ENCODE results near the gene ENAH. TPM values are rescaled to one million over a fixed set of nuclear protein-coding genes. Genes with fewer than 3 reads are reported as not detected.

Gene ENAH
- total RNA-seq, 2 experiments from 2014 or later = 0.84 to 1.1 TPM

DNA sequence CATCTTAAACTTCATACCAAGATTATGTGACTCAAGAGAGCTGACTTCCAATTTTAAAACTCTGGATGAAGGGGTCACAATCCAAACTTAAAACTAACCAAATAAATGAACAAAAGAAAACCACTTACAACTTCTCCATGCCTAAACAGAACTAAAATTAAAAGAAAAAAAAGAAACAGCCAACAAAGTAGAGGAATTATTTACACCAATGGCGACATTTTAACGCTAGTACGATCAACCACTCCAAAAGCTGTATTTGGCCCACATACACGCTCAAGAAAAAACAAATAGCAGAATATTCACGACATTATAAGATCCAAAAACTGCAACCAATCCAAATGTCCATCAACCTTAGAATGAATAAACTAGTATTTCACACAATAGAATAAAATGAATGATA, 42.4 kb downstream of the ENAH start:
- H3K4me3 Mint-ChIP-seq = no peak overlapping the region
- H3K4me1 Mint-ChIP-seq = no peaks in the 10 kb centered on the region
- H3K27me3 Mint-ChIP-seq = no peaks in the 10 kb centered on the region
- no peak for DNase-seq
- peaks cover 1% of the 10 kb centered on the region for H3K9me3 Mint-ChIP-seq
- H3K36me3 Mint-ChIP-seq = no peaks in the 10 kb centered on the region
- no peak overlapping the region for H3K27ac Mint-ChIP-seq

DNA sequence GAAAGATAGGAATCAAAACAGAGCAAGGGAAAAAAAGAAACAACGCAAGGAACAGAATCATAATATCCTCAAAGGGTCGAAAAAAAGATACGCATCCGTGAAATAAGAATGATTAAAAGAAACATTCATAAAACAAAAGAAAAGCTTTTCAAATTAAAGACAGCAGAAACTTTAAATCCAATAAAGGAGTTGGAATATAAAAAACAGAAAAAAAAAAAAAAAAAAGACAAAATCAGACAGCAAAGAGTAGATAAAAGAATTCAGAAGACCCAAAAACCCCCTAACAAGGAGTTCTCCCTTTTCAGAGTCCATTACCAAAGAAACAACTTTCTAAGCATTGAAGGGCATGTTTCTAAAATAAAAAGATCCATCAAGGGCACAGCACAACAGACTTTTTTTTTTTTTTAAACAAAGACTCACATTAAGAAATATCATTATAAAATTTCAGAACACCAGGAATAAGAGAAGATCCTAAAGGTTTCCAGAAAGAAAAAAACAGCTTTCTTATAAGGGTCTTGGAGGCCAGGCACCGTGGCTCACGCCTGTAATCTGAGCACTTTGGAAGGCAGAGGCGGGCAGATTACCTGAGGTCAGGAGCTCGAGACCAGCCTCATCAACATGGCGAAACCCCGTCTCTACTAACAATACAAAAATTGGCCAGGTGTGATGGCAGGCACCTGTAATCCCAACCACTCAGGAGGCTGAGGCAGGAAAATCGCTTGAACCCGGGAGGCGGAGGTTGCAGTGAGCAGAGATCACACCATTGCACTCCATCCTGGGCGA, 44.7 kb downstream of the ENAH start:
- H3K4me3 Mint-ChIP-seq = no peak overlapping the region
- H3K9me3 Mint-ChIP-seq = no peaks in the 10 kb centered on the region

DNA sequence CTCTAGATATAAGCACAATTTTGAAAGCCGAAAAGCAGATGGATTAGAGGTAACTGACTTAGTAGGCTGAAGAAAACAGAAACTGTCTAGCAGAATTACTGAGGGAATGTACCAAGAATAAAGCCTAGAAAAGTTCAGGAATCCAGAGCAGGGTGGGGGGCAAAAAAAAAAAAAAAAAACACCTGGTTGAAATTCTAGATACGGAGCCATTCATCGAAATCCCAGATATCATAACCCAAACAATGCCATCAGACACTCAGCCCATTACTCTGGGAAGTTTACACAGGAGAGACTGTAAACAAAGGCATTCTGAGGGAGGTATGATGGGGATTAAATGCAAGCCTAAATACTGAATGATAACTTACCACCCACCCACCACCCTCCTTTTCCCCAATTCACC, 45.6 kb downstream of the ENAH start:
- no peaks in the 10 kb centered on the region for H3K9me3 Mint-ChIP-seq
- H3K4me3 Mint-ChIP-seq = no peak overlapping the region
- no peaks in the 10 kb centered on the region for H3K27me3 Mint-ChIP-seq
- no peaks in the 10 kb centered on the region for H3K4me1 Mint-ChIP-seq
- no peak for DNase-seq
- H3K36me3 Mint-ChIP-seq = no peaks in the 10 kb centered on the region
- no peak overlapping the region for H3K27ac Mint-ChIP-seq

More for the DNA sequence above, 44.7 kb downstream of the ENAH start:
- DNase-seq = no peak
- H3K36me3 Mint-ChIP-seq = no peaks in the 10 kb centered on the region
- H3K27me3 Mint-ChIP-seq = no peaks in the 10 kb centered on the region
- H3K4me1 Mint-ChIP-seq = no peaks in the 10 kb centered on the region
- no peak overlapping the region for H3K27ac Mint-ChIP-seq

DNA sequence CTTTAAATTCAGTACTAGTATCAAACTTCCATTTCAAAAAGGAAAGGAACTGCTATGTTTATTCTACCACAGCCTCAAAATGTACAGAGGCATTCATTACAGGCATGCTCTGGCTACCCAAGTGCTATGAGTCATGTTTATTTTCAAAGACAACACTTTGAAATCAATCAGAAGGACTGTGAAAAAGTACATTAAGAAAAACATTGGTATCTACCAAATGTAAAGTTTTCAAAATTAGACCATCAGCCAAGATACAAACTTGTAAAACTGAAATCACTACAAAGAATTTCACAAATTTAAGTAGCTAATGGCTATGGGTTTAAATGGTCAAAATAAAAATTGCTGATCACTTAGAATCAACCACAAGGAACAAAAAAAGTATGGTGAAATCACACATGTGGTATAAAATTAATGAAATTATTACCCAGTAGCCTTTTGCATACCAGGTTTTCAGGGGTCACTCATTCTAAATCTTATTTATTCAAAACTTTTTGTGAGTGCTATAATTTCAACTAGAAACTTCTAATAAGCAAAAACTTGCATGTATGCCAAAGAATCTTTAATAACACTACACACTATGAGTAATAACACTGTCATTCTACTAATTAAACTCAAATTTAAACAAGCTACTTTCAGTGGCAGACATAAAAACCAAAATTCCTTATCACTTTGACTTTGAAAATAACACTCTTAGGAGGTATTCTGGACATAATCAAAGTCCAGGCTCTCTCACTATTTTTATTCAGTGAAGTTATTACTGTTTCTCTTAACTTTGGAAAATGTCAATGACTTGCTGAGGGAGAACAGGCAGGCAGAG, 49.2 kb downstream of the ENAH start:
- H3K4me3 Mint-ChIP-seq = no peak overlapping the region
- H3K4me1 Mint-ChIP-seq = no peaks in the 10 kb centered on the region
- H3K27me3 Mint-ChIP-seq = no peaks in the 10 kb centered on the region
- no peak for DNase-seq
- H3K27ac Mint-ChIP-seq = no peak overlapping the region
- H3K36me3 Mint-ChIP-seq = no peaks in the 10 kb centered on the region
- H3K9me3 Mint-ChIP-seq = peaks cover 2% of the 10 kb centered on the region

DNA sequence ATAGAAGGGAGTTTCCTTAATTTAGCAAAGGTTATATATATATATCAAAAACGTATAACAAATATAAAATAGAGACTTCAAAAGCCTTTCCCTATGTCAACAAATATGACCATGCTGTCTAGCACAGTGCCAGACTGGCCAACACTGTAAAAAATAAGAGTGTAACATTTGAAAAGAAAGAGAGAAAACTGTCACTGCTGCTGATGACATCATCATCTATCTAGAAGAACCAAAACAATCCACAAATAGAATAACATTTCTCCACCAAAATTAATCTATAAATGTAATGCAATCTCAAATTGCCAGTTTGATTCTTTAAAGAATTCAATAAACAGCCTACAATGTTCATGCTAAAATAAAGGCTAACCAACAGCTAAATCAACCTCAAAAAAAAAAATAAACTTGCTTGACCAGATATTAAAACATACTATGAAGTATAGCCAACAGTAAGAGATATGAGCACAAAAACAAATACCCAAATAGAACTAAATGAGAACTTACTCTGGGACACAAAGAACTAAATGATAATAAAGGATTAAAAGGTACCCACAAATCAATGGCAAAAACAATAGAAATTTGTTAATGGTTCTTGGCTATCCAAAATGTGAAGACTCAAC, 50.2 kb downstream of the ENAH start:
- H3K4me3 Mint-ChIP-seq = no peak overlapping the region
- H3K4me1 Mint-ChIP-seq = no peaks in the 10 kb centered on the region
- H3K27ac Mint-ChIP-seq = no peak overlapping the region

DNA sequence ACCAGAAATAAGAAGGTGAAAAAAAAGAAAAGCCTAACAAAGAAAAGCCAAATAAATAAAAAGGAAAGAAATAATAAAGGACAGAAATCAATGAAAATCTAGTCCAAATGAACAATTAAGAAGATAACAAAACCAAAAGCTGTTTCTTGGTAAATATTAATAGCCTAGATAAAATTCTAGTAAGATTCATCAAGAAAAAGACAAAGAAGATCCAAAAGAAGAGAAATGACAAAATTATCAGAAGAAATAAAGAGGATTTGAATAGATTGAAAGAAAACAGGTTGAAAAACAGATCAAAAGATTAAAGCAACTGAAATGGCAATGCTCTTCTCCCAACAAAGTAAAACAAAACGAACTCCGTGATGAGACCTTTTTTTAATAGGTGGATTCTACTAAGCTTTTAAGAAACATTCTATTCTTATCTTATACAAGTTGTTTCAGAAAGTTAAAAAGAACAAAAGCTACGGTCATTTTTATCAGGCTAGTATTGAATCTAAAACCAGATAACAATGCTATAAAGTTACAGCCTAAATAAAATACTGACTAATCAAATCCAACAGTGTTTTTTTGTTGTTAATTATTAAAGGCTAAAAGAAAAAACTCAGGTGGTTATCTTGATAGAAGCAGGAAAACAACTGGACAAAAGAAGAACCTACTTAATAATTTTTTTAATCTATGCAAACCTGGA, 50.9 kb downstream of the ENAH start:
- no peak for DNase-seq
- Mint-ChIP-seq H3K9me3 (peaks cover 2% of the 10 kb centered on the region), H3K4me1 (no peaks in the 10 kb centered on the region), H3K4me3 (no peak overlapping the region), H3K27ac (no peak overlapping the region), H3K36me3 (no peaks in the 10 kb centered on the region), H3K27me3 (peaks cover 4% of the 10 kb centered on the region)

More for the DNA sequence above, 50.2 kb downstream of the ENAH start:
- Mint-ChIP-seq H3K27me3 (peaks cover 4% of the 10 kb centered on the region), H3K36me3 (no peaks in the 10 kb centered on the region), H3K9me3 (peaks cover 2% of the 10 kb centered on the region)
- no peak for DNase-seq

DNA sequence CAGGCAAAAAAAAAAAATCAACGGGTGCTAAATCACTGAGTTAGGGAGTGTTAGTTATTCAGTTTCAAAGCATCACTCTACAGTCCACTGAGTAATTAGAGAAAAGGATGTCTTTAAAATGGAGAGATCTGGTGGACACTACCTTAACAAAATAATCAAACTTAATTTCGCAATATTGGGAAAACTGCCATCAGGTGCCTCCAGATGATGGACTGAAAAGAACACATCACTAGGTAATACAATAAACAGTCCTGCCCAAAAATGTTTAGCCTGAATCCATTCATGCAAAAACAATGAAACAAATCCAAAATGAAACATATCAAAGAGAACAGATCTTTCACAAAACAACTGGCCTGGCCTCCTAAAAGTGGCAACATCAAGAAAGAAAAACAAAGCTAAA, 54.1 kb downstream of the ENAH start:
- H3K27me3 Mint-ChIP-seq = peaks cover 7% of the 10 kb centered on the region
- H3K36me3 Mint-ChIP-seq = no peaks in the 10 kb centered on the region
- H3K4me1 Mint-ChIP-seq = no peaks in the 10 kb centered on the region
- no peak for DNase-seq
- H3K4me3 Mint-ChIP-seq = no peak overlapping the region
- H3K9me3 Mint-ChIP-seq = peaks cover 2% of the 10 kb centered on the region
- H3K27ac Mint-ChIP-seq = no peak overlapping the region

DNA sequence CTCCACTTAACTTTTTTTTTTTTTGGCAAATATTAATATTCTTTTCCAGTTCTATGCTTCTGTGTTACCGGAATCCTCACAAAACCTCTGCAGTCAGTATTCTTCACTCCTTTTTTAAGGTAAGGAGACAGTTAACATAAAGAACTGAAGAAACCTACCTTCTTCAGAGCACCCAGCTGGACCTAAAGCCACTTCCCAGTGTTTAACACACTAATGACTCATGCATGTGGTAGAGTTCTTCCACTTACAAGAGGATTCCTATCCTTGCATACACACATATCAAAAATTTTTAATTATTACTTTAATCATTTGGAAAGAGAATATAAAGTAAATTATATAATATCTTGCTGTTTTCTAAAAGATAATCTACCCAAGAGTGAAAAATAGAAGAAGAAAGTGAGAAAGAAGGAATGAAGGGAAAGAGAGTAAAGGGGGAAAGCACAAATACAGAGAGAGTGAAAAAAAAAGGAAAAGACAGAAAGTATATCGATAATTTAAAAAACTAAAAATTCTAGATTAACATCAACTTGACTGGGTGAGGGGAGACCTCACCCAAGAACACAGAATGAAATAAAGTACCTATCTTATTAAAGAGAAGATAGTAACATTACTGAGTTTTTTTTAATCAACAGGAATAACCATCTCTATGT, 54.9 kb downstream of the ENAH start:
- H3K4me1 Mint-ChIP-seq = no peaks in the 10 kb centered on the region
- H3K36me3 Mint-ChIP-seq = no peaks in the 10 kb centered on the region
- H3K4me3 Mint-ChIP-seq = no peak overlapping the region
- peaks cover 2% of the 10 kb centered on the region for H3K9me3 Mint-ChIP-seq
- peaks cover 7% of the 10 kb centered on the region for H3K27me3 Mint-ChIP-seq
- DNase-seq = no peak
- no peak overlapping the region for H3K27ac Mint-ChIP-seq

DNA sequence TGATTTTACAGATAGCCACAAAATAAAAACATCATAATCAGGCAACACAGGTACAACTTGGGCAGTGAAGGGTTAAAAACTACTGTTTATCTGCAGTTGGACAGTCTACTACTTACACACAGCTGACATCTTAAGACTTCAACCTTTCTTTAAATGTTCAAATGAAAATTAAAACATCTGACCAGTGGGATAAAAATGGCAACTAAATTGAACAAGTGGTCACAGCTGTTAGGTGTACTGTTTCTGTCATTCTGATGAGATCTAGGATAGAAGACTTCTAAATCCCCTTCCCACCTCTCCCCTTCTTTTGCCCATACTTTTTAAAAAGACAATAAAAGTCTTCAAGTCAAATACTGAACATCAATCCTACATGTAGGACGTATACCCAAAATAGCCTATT, 56.2 kb downstream of the ENAH start:
- H3K4me1 Mint-ChIP-seq = no peaks in the 10 kb centered on the region
- H3K27ac Mint-ChIP-seq = no peak overlapping the region
- no peaks in the 10 kb centered on the region for H3K36me3 Mint-ChIP-seq
- DNase-seq = no peak
- H3K9me3 Mint-ChIP-seq = peaks cover 2% of the 10 kb centered on the region
- H3K27me3 Mint-ChIP-seq = peaks cover 7% of the 10 kb centered on the region
- H3K4me3 Mint-ChIP-seq = no peak overlapping the region

DNA sequence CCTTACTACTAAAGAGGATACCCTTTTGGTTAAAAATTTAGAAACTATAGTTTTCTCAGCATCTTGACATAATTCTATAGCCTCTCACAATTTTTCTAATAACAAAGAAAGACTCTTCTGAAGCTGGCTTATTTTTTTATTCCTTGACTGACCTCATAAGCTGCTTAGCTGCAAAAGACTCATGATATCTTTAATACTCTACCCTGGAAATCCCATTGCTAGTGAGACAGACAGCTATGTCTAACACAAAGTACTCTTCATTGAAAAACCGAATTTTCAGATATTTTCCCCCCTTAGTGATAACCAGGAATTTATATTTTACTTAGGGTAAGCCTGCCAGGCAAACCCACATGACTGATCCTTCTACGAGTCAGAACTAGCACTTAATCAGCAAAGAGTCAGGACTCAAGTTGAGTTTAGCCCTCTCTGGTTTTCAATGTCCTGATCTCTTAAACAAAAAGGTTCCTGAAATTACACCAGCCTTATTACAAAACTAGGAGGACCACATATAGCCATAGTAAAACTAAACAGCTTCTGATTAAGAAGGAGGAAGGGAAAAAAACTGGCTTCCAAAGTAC, 56.9 kb downstream of the ENAH start:
- Mint-ChIP-seq H3K9me3 (peaks cover 2% of the 10 kb centered on the region), H3K36me3 (no peaks in the 10 kb centered on the region), H3K4me1 (no peaks in the 10 kb centered on the region), H3K27me3 (peaks cover 7% of the 10 kb centered on the region), H3K27ac (no peak overlapping the region), H3K4me3 (no peak overlapping the region)
- no peak for DNase-seq

DNA sequence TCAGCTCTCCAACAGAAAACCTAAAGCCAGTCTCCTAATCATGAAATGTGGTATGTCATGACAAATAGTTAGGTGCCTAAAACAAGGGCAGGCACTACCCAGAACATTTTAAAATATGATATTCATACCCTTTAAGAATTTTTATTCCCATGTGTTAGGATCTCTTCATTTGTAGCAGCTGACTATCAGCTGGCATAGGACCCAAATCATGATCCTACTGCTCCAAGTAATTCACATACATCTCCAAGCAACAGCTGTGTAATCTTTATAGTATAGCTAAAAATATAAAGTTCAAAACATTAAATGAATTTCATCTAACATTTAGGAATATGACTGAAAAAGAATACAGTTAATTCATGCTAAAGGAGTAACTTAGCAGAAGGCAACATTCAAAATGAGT, 57.5 kb downstream of the ENAH start:
- DNase-seq = no peak
- H3K9me3 Mint-ChIP-seq = no peaks in the 10 kb centered on the region
- peaks cover 7% of the 10 kb centered on the region for H3K27me3 Mint-ChIP-seq
- H3K36me3 Mint-ChIP-seq = no peaks in the 10 kb centered on the region
- no peak overlapping the region for H3K4me3 Mint-ChIP-seq
- H3K27ac Mint-ChIP-seq = no peak overlapping the region
- no peaks in the 10 kb centered on the region for H3K4me1 Mint-ChIP-seq

DNA sequence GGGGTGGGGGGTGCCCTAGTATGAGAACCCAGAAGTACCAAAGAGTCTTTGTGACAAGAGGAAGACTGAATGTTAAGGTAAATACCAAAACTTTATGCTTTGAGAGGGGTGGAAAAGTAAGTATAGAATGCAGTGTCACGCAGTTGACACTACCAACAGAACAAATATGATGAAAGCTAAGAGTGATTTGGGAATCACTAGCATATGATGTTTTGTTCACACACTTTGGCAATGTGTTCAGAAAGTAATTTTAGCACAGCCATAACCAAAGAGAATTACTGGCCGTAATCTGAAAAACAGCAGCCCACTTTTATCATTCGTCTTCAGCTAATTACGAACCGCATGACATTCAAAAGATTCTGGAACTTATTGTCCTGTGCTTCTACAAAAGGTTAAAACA, 59.5 kb downstream of the ENAH start:
- peaks cover 7% of the 10 kb centered on the region for H3K27me3 Mint-ChIP-seq
- DNase-seq = no peak
- no peaks in the 10 kb centered on the region for H3K9me3 Mint-ChIP-seq
- H3K27ac Mint-ChIP-seq = no peak overlapping the region
- H3K4me3 Mint-ChIP-seq = no peak overlapping the region
- H3K4me1 Mint-ChIP-seq = no peaks in the 10 kb centered on the region
- no peaks in the 10 kb centered on the region for H3K36me3 Mint-ChIP-seq

DNA sequence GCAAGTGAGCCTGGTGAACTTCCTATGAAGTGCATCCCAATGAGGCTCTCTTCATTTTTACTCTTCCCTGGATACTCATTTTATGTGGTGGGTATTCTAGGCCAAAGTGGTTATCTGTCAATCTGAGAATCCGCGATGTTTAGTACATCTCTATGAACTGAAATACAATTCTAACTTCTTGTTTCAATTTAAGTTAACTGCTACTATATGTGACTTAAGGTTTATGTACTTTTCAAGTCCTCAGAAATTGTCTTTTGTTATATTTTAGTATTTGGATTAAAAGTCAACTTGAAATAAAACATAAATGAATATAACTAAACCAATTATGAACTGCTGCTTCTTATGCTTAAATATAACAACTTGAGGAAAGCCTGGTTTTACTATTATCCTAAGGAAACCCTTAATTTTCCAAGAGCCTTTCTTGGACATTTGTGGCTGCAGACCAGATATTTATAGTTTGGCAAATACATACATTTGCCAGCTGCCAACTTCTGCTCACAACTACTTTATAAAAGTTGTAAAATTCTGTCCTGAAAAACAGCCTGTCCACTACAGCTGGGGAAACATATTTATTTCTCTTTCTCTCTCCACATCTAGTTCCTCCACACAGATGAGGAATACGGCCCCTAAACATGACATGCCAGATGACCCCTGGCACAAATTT, 60.4 kb downstream of the ENAH start:
- Mint-ChIP-seq H3K4me1 (no peaks in the 10 kb centered on the region), H3K27ac (no peak overlapping the region), H3K9me3 (no peaks in the 10 kb centered on the region), H3K27me3 (peaks cover 3% of the 10 kb centered on the region), H3K36me3 (no peaks in the 10 kb centered on the region), H3K4me3 (no peak overlapping the region)
- no peak for DNase-seq

DNA sequence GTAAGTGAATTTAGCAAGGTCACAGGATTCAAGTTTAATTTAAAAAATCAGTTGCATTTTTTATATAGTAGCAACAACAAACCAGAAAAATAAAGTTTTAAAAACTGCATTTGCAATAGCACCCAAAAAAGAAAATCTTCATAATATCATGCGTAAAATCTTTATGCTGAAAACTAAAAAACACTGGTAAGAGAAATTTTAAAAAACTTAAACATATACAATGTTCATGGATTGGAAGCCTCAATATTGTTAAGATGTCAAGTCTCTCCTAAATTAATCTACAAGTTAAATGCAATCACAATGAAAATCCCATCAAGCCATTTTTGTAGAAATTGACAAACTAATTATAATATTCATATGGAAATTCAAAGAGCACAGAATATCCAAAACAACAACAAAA, 65.6 kb downstream of the ENAH start:
- H3K27me3 Mint-ChIP-seq = peaks cover 4% of the 10 kb centered on the region

More for the DNA sequence above, 65.6 kb downstream of the ENAH start:
- Mint-ChIP-seq H3K9me3 (no peaks in the 10 kb centered on the region), H3K4me3 (no peak overlapping the region), H3K27ac (no peak overlapping the region), H3K36me3 (no peaks in the 10 kb centered on the region), H3K4me1 (no peaks in the 10 kb centered on the region)
- no peak for DNase-seq
